HL-60 (cell line): ENCODE results near the gene NAALADL1.

Experiments used
- GABPA ChIP-seq: IDR thresholded peaks from 2 replicates; pipeline ENCODE4 v1.6.1; 2012; ENCODE audit warnings: low read depth
- POLR2AphosphoS5 ChIP-seq: IDR thresholded peaks from 2 replicates; pipeline ENCODE4 v1.6.1; 2012; ENCODE audit warnings: low read depth
- TF ChIP-seq, protein P1 (sequence below): IDR thresholded peaks from one replicate; pipeline ENCODE4 v1.5.1; 2011; ENCODE audit warnings: low read length, control low read depth, inconsistent platforms; ENCODE audit not compliant: insufficient read depth
- TF ChIP-seq, protein P2 (sequence below): IDR thresholded peaks from 2 replicates; pipeline ENCODE4 v1.6.1; 2012; ENCODE audit warnings: low read depth; ENCODE audit not compliant: insufficient replicate concordance

DNA sequence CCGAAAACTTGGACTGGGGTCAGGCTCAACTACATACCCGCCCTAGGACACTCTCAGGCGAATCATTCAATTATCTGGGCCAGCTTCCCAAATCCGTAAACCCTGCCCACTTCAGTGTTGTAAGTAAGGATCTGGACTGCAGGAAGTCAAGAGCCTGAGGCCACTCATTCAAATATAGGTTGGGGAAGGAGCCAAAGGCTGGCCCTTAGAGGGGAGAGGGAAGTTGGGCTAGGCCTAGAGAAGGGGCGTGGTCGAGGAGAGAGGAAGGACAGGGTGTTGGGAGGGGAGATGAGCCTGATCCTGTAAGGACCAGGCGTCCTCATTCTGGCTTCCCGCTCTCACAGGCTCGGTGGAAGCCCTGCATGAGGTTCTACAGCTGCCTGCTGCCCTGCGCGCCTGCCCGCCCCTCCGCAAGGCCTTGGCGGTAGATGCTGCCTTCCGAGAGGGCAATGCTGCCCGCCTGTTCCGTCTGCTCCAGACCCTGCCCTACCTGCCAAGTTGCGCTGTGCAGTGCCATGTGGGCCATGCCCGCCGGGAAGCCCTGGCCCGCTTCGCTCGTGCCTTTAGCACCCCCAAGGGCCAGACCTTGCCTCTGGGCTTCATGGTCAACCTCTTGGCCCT is 14.4 kb downstream of the NAALADL1 start:
- TF ChIP-seq POLR2AphosphoS5 (no peak), GABPA (no peak)
- TF ChIP-seq, protein P1, sequence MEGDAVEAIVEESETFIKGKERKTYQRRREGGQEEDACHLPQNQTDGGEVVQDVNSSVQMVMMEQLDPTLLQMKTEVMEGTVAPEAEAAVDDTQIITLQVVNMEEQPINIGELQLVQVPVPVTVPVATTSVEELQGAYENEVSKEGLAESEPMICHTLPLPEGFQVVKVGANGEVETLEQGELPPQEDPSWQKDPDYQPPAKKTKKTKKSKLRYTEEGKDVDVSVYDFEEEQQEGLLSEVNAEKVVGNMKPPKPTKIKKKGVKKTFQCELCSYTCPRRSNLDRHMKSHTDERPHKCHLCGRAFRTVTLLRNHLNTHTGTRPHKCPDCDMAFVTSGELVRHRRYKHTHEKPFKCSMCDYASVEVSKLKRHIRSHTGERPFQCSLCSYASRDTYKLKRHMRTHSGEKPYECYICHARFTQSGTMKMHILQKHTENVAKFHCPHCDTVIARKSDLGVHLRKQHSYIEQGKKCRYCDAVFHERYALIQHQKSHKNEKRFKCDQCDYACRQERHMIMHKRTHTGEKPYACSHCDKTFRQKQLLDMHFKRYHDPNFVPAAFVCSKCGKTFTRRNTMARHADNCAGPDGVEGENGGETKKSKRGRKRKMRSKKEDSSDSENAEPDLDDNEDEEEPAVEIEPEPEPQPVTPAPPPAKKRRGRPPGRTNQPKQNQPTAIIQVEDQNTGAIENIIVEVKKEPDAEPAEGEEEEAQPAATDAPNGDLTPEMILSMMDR: no peak
- TF ChIP-seq, protein P2, sequence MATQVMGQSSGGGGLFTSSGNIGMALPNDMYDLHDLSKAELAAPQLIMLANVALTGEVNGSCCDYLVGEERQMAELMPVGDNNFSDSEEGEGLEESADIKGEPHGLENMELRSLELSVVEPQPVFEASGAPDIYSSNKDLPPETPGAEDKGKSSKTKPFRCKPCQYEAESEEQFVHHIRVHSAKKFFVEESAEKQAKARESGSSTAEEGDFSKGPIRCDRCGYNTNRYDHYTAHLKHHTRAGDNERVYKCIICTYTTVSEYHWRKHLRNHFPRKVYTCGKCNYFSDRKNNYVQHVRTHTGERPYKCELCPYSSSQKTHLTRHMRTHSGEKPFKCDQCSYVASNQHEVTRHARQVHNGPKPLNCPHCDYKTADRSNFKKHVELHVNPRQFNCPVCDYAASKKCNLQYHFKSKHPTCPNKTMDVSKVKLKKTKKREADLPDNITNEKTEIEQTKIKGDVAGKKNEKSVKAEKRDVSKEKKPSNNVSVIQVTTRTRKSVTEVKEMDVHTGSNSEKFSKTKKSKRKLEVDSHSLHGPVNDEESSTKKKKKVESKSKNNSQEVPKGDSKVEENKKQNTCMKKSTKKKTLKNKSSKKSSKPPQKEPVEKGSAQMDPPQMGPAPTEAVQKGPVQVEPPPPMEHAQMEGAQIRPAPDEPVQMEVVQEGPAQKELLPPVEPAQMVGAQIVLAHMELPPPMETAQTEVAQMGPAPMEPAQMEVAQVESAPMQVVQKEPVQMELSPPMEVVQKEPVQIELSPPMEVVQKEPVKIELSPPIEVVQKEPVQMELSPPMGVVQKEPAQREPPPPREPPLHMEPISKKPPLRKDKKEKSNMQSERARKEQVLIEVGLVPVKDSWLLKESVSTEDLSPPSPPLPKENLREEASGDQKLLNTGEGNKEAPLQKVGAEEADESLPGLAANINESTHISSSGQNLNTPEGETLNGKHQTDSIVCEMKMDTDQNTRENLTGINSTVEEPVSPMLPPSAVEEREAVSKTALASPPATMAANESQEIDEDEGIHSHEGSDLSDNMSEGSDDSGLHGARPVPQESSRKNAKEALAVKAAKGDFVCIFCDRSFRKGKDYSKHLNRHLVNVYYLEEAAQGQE: no peak
